ENCODE measurements around the gene FAM241B. TPM values are rescaled to one million over a fixed set of nuclear protein-coding genes. Genes with fewer than 3 reads are reported as not detected.

Gene FAM241B
- total RNA-seq = 0.35 TPM in 1 of 2 replicates, not detected in the other

GRCh38 chr10:69629897-69630650 is at the start of gene FAM241B:
FAM241B (plus strand) TSS chr10:69630247; CDS start chr10:69631744, 1,497 bp downstream.

Other genes with a start within 250 kb of the FAM241B start
- not detected in 2 replicates for gene TACR2, start 213.3 kb upstream of the FAM241B start, total RNA-seq
- 0.82 and 4.0 TPM in 2 replicates for gene TSPAN15, start 178.8 kb upstream of the FAM241B start, total RNA-seq
- gene NEUROG3, start 56.8 kb upstream of the FAM241B start, total RNA-seq = not detected in 2 replicates
- 3.3 and 4.9 TPM in 2 replicates for gene COL13A1, start 171.7 kb downstream of the FAM241B start, total RNA-seq

Measured in pericardium fibroblast (primary cell).